ENCODE measurements around the gene DCLRE1A. TPM values are rescaled to one million over a fixed set of nuclear protein-coding genes. Genes with fewer than 3 reads are reported as not detected.

The DCLRE1A gene
- total and polyA plus RNA-seq, 10 of the 15 experiments (the other 5 are each of a cell fraction or from before 2014, with no cell fraction given) = 4.8 to 29.8 (median 14.0) TPM

DNA sequence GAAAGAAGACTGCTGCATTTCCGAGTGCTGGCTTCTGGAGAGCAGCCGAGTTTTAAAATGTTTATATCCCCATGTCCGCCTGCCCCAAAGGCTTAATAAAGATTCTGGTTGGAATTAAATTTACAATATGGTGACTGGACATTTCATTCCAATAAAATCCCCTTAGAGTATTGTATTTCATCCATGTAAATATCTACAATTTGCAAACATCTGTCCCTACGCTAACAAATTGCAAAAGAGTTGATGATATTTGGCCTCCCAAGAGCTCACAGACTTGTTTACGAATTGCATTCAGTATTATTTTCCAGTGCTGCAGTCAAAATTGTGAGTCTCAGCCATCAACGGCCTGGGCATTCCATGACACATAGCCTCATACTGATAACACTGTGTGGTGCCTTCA lies 52.3 kb downstream of the DCLRE1A start:
- H3K79me2 ChIP-seq (ENCODE audit: control insufficient read depth, insufficient read depth, low read length) = no peaks in the 10 kb centered on the region
- H3K9me3 ChIP-seq (replicated peaks; ENCODE audit: control insufficient read depth, insufficient read depth, low read length) = no peaks in the 10 kb centered on the region
- no peak for TF ChIP-seq RBBP5 (conservative IDR thresholded peaks at IDR 0.05)
- TF ChIP-seq, protein P1, sequence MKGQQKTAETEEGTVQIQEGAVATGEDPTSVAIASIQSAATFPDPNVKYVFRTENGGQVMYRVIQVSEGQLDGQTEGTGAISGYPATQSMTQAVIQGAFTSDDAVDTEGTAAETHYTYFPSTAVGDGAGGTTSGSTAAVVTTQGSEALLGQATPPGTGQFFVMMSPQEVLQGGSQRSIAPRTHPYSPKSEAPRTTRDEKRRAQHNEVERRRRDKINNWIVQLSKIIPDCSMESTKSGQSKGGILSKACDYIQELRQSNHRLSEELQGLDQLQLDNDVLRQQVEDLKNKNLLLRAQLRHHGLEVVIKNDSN (IDR thresholded peaks at IDR 0.05; ENCODE audit: borderline replicate concordance, extremely low read length, insufficient read depth, low read depth, low read length) = no peak
- TF ChIP-seq, protein P2, sequence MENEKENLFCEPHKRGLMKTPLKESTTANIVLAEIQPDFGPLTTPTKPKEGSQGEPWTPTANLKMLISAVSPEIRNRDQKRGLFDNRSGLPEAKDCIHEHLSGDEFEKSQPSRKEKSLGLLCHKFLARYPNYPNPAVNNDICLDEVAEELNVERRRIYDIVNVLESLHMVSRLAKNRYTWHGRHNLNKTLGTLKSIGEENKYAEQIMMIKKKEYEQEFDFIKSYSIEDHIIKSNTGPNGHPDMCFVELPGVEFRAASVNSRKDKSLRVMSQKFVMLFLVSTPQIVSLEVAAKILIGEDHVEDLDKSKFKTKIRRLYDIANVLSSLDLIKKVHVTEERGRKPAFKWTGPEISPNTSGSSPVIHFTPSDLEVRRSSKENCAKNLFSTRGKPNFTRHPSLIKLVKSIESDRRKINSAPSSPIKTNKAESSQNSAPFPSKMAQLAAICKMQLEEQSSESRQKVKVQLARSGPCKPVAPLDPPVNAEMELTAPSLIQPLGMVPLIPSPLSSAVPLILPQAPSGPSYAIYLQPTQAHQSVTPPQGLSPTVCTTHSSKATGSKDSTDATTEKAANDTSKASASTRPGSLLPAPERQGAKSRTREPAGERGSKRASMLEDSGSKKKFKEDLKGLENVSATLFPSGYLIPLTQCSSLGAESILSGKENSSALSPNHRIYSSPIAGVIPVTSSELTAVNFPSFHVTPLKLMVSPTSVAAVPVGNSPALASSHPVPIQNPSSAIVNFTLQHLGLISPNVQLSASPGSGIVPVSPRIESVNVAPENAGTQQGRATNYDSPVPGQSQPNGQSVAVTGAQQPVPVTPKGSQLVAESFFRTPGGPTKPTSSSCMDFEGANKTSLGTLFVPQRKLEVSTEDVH (IDR thresholded peaks at IDR 0.05; ENCODE audit: low read depth, partially characterized antibody) = no peak
- ATAC-seq (no peak), DNase-seq (ENCODE audit: low read depth, low spot score) (no peak), FAIRE-seq (no peak)
- intact Hi-C loops (cut with micrococcal nuclease; ENCODE audit: unreplicated experiment) = no loop called here
- H3K4me1 ChIP-seq (ENCODE audit: control insufficient read depth, insufficient read depth, low read length) = no peaks in the 10 kb centered on the region; the same call in 1 of the 2 replicates
- no peak overlapping the region for H3K27ac ChIP-seq (ENCODE audit: control insufficient read depth, insufficient read depth)
- SMC1A ChIA-PET (ENCODE audit: uncharacterized antibody, unreplicated experiment) = interaction anchor here (0.9 to 16.8 kb wide), 11 partner anchors 8 to 305 kb away, joined by 3 to 291 read pairs (median 4); no protein-coding TSS in a partner anchor
- H3K4me3 ChIP-seq = no peak overlapping the region
- H3K9ac ChIP-seq (ENCODE audit: control insufficient read depth, insufficient read depth, low read length) = no peak overlapping the region
- CTCF ChIA-PET = interaction anchor here (1.0 to 14.3 kb wide), 6 partner anchors 9 to 305 kb away, joined by 3 to 295 read pairs (median 4); no protein-coding TSS in a partner anchor
- BruUV-seq (replicated peaks) = no TSS peak
- POLR2A ChIA-PET = no interaction called here
- no peak overlapping the region for H3K4me2 ChIP-seq (ENCODE audit: control insufficient read depth, insufficient read depth)
- RAD21 ChIA-PET (ENCODE audit: unreplicated experiment) = interaction anchor here (0.5 to 13.3 kb wide), 4 partner anchors 71 to 502 kb away, joined by 3 to 157 read pairs (median 4); no protein-coding TSS in a partner anchor
- no peaks in the 10 kb centered on the region for H4K20me1 ChIP-seq (ENCODE audit: control insufficient read depth, insufficient read depth)
- no peak overlapping the region for H2AFZ ChIP-seq (ENCODE audit: control insufficient read depth, low read depth, low read length)
- WGBS (ENCODE audit: insufficient coverage, insufficient replicate concordance, low lambda C conversion rate, missing lambda C conversion rate) = 86% methylated on average over 6 of the region's 6 CpGs
- no peaks in the 10 kb centered on the region; a peak in 1 of 4 replicates for H3K27me3 ChIP-seq (replicated peaks in 1 of 2; ENCODE audit: control insufficient read depth in 2 of 2, insufficient read depth in 2 of 2, low read length in 1 of 2)
- H3K36me3 ChIP-seq (ENCODE audit: control insufficient read depth in 2 of 2, insufficient read depth in 2 of 2, low read length in 1 of 2) = no peaks in the 10 kb centered on the region
- in situ Hi-C loops (cut with MboI) = no loop called here

All from GM12878 (cell line).